ENCODE results near the gene TLN1. TPM values are rescaled to one million over a fixed set of nuclear protein-coding genes. Genes with fewer than 3 reads are reported as not detected.

TLN1 gene
- total and polyA plus RNA-seq, 8 donors = 152 to 471 (median 191) TPM

DNA sequence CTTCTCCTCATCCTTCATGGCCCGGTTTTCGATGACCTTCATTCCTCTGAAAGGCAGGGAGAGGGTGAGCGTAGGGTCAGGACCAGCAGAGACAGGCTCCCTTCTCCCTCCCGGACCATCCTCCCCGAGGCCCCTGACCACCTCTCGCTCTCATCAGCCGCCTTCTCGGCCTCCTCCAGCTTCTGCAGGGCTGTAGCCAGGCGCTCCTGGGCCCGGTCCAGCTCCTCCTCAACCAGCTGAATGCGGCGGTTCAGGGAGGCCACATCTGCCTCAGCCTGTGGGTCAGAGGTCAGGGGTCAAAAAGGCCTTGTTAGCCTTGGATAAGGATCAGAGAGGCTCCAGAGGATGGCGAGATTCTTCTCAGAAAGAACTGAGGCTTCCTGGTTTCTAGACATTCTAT lies 46.5 kb downstream of the TLN1 start:
- H3K36me3 ChIP-seq = peaks cover 0 to 18% of the 10 kb centered on the region in 2 donors
- peaks cover 0 to 16% of the 10 kb centered on the region in 2 donors for H3K4me1 ChIP-seq
- TF ChIP-seq, protein P1, sequence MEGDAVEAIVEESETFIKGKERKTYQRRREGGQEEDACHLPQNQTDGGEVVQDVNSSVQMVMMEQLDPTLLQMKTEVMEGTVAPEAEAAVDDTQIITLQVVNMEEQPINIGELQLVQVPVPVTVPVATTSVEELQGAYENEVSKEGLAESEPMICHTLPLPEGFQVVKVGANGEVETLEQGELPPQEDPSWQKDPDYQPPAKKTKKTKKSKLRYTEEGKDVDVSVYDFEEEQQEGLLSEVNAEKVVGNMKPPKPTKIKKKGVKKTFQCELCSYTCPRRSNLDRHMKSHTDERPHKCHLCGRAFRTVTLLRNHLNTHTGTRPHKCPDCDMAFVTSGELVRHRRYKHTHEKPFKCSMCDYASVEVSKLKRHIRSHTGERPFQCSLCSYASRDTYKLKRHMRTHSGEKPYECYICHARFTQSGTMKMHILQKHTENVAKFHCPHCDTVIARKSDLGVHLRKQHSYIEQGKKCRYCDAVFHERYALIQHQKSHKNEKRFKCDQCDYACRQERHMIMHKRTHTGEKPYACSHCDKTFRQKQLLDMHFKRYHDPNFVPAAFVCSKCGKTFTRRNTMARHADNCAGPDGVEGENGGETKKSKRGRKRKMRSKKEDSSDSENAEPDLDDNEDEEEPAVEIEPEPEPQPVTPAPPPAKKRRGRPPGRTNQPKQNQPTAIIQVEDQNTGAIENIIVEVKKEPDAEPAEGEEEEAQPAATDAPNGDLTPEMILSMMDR (IDR thresholded peaks at IDR 0.05) = no peak
- no peak overlapping the region for H3K4me3 ChIP-seq
- H3K27ac ChIP-seq = no peak overlapping the region
- peaks cover 0 to 9% of the 10 kb centered on the region in 2 donors for H3K27me3 ChIP-seq
- DNase-seq (no peak), ATAC-seq (no peak)
- intact Hi-C loops (cut with DNase I) = no loop called here
- H3K9me3 ChIP-seq = no peaks in the 10 kb centered on the region

DNA sequence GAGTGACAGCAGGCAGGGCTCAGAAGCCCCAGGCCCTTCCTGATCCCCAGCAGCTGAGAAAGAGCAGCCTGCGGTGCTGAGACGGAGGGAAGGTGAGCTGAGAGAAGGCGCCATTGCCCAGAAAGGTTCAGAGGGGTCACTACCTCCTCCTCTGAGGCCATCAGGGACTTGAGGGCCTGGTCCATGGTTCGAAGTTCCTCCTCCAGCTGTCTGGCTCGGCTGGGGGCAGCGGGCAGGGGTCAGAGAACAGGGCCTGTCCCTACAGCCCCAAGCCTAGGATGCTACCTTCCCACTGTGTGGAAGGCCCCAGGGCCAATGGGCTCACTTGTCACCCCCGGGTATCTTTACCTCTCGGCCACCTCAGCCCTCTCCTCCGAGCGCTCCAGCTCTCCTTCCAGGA lies 47.1 kb downstream of the TLN1 start:
- Histone ChIP-seq H3K4me3 (no peak overlapping the region), H3K27ac (no peak overlapping the region), H3K27me3 (peaks cover 0 to 6% of the 10 kb centered on the region in 2 donors), H3K4me1 (peaks cover 0 to 11% of the 10 kb centered on the region in 2 donors), H3K9me3 (no peaks in the 10 kb centered on the region), H3K36me3 (peaks cover 0 to 18% of the 10 kb centered on the region in 2 donors)
- no peak for DNase-seq
- intact Hi-C loops (cut with DNase I) = no loop called here
- ATAC-seq = no peak
- TF ChIP-seq, protein P1 (IDR thresholded peaks at IDR 0.05) = no peak

DNA sequence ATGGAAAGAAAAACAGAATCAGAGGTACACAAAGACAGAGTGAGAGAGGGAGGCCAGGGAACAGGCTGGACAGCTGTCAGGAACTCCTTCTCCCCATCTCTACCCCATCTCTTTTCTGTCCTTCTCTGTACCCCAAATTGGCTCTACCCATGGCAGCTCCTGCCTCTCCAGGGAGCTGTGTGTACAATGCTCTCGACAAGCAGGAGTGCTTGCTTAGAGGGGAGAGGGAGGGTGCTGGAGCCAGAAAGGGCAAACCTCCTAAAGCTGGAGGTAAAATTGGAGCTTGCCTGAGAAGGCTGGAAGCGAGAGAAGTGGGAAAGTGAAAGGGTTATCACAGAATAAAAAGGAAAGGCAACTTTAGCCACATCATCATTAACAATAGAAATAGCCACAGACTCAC lies 48.7 kb downstream of the TLN1 start:
- no peaks in the 10 kb centered on the region for H3K27me3 ChIP-seq
- intact Hi-C loops (cut with DNase I) = no loop called here
- ATAC-seq (peak; percentile 64), DNase-seq (no peak)
- no peak overlapping the region for H3K4me3 ChIP-seq
- H3K9me3 ChIP-seq = no peaks in the 10 kb centered on the region
- peaks cover 0 to 2% of the 10 kb centered on the region in 2 donors for H3K4me1 ChIP-seq
- H3K27ac ChIP-seq = no peak overlapping the region
- TF ChIP-seq, protein P1 (IDR thresholded peaks at IDR 0.05) = no peak
- peaks cover 0 to 18% of the 10 kb centered on the region in 2 donors for H3K36me3 ChIP-seq

DNA sequence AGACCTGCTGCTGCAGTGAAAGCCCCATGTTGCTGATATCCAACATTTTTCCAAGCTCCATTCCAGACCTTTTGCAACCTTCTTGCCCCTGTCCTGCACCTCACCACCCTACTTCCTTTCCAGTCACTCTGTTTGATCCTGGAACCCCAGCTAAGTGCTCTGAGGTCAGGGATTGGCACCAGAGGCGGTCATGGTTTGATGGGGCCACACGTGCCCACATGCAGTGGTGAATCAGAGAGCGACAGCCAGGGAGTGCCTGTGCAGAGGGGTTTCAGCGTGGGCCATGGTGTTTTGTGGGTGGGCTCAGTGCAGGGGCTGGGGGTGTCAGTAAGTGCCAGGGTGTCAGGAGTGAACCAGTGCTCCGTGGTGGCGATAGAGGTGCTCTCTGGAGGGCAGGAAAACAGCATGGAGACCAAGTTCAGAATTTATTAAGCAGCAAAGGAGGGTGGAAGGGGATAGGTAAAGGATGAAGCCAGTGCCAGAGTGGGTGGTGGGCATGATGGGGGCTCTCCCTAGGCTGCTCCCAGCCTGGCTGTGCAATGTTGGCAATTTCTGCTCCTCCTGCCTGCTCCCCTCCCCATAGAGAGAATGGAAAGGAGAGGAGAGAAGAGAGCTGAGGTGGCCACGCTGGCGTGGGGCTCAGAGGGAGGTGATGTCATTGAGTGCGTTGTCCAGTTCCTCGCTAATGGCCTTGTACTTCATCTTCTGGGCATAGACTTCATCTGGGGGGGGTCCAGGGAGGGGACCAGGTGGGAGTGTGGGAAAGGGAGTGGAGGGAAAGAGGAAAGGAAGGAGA lies 49.3 kb downstream of the TLN1 start:
- Histone ChIP-seq H3K36me3 (peaks cover 0 to 18% of the 10 kb centered on the region in 2 donors), H3K27ac (no peak overlapping the region), H3K9me3 (no peaks in the 10 kb centered on the region), H3K4me1 (peaks cover 0 to 2% of the 10 kb centered on the region in 2 donors), H3K27me3 (no peaks in the 10 kb centered on the region), H3K4me3 (no peak overlapping the region)
- intact Hi-C loops (cut with DNase I) = no loop called here
- TF ChIP-seq, protein P1 (IDR thresholded peaks at IDR 0.05) = no peak
- DNase-seq (no peak), ATAC-seq (no peak)

DNA sequence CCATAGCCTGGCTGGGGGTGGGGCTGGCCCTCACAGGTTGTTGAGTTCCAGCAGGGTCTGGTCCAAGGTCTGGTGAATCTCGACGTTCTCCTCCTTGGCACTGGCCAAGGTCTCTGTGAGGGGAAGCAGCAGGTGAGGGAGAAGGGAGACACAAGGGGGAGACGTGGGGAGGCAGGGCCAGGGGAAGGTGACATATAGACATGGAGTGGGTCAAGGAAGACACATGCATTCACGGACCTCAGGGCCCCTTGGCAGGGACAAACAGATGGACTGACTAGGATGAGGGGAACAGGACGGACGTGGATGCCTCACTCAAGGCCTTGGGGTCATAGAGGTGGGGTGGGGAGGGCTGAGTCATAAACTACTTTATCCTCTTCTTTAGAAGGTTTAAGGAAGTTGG lies 49.9 kb downstream of the TLN1 start:
- peaks cover 0 to 2% of the 10 kb centered on the region in 2 donors for H3K4me1 ChIP-seq
- H3K9me3 ChIP-seq = no peaks in the 10 kb centered on the region
- intact Hi-C loops (cut with DNase I) = no loop called here
- H3K4me3 ChIP-seq = no peak overlapping the region
- H3K27me3 ChIP-seq = peaks cover 0 to 3% of the 10 kb centered on the region in 2 donors
- H3K36me3 ChIP-seq = peaks cover 0 to 18% of the 10 kb centered on the region in 2 donors
- ATAC-seq (no peak), DNase-seq (no peak)
- TF ChIP-seq, protein P1 (IDR thresholded peaks at IDR 0.05) = no peak
- no peak overlapping the region for H3K27ac ChIP-seq
